Eye (tissue), 1 donor: ENCODE data around the gene RNASE8.

Experiments
- DNase-seq: peaks from one replicate; pipeline ENCODE4 v3.0.0-alpha.2; 2015

Gene RNASE8

DNA sequence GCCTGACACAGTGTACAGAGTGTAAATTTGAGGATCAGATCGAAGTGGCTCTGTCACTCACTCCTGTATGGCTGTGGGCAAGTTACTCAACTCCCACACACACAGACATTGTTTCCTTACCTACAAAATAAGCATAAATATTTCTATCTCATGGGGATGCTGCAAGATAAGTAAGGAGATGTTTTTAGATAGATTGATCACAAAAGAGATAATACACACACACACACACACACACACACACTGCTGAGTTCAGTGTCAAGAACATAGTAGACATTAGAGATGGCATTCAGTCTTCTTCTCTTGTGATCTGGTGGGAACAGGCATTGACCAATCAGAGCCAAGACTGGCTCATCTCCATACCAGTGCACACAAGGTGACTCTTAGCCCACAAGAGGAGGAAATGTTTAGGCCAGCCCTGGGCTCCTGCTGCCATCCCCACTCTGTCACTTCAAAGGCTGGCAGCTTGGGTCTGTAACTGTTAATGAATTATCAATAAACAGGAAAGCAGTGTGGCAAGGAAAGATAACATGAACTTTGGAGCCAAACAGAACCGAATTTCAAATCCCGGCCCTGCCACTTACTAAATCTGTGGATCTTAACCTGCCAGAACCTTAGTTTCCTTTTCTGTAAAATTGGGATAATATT is 3.4 kb upstream of the RNASE8 start:
- no peak for DNase-seq

DNA sequence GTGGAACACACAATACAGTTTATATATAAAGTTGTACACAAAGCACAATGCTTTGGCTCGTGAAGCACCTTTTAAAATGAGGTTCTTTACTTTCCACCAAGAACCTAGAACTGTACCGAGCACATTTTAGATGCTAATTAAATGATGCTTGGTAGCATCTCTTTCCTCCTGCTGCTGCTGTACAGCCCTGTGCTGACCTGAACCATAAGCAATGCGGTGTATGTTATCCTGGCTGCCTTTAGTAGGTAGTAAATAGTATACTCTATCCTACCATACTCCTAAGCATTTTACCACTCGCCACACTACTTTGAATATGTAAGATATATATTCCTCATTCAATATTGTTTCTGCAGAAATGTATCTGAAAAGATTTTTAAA is 2.9 kb upstream of the RNASE8 start:
- no peak for DNase-seq

DNA sequence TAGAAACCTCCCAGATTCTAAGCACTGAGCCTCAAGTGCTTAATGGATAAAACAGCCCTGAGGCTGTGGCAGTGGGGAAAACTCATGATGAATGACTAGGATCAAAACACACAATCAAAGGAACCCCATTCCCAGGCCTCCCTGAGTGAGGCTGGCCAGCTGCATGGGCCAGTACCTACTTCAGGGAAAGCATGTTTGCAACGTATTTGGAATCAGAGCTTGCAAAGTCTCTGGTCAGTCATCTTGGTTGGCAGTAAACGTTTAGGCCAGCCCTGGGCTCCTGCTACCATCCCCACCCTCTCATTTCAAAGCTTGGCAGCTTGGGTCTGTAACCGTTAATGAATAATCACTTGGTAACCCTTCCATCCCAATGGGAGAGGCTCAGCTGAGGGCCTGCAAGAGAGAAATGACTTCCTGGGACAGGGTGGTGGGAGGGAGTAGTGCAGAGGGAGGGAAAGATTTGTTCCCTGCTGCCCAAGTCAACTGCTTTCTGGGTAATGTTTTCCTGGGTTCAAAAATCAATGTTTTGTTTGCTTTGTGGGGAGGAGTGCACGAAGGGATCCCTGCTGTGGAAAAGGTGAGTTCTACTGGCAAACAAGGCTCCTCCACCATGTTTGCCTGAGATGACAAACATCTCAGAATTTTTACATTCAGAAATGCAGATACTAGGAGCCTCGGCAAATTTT is 2.0 kb upstream of the RNASE8 start:
- no peak for DNase-seq

DNA sequence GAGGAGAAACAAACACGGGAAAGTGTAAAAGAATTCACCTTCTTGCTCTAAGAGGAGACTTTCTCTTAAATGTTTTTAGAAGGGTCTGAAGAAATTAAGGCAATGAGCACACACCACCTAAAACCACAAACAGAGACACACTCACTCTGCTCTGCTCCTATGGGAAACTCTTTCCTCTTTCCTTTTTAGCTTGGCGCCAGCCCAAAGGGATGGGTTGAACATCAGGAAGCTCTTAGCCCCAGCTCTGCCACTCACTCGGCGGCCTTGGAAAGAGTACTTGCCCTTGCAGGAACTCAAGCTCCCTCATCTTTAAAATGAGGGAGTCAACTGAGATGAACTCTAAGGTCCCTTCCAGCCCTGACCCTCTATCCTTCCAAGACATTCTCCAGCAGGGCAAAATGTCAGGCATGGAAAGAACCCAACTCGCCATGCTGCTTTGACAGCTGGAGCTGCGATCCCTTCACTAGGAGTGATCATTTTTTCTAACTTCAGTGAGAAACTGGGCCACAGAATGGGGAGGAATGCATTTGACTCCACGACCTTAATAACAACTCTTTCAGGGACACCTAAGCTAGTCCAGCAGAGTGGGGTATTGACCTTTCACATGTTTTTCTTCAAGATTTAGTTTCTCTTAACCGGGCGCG is 980 bp upstream of the RNASE8 start:
- no peak for DNase-seq

DNA sequence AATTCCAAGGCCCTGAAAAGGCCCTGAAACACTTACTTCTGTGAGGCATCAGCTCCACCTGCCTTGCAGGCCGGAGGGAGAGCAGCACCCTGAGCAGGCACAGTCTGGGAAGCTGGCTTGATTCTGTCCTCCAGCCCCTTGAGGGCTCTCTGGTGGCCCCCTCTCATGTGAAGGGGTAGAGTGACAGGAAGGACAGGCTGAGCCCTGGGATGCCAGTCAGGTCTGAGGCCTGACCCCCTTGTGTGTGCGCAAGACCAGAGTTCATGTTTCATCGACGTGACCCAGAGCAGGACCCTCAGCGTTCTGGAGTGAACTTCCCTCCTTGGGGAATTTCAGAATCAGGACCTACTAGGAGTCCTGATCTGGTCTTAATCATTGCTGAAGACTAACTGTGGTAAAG is 1.3 kb downstream of the RNASE8 start:
- no peak for DNase-seq

DNA sequence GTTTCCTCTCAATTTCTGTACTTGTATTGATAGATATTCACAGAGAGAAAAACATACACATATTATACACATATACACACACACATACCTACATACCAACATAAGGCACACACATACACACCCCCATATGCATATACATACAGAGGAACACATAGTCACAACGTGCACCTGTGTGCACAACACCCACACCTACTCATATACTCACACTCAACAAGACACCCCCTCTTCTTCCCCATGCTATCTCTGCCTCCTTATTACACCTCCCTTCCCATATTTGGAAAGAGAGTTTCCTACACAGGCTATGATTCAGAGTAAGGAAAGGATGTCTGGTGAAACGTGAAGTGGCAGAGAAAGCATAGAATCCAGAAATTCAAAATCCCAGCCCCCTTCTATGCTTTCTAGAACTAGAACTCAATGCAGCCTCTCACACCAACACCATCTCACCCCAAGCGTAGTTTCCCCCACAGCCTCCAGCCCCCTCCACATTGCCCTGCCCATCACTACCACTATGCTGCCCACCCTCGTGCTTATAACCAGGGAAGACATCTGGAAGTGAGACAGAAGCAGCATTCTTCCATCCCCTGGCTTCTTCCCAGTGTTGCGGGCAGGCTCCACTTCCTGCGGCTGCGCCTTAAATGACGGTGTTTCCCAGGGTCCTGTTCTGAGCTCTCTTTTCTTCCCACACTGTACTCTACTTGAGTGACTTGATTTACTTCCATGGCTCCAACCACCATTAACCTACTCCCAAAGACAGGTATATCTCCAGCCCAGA is 2.4 kb downstream of the RNASE8 start:
- no peak for DNase-seq

DNA sequence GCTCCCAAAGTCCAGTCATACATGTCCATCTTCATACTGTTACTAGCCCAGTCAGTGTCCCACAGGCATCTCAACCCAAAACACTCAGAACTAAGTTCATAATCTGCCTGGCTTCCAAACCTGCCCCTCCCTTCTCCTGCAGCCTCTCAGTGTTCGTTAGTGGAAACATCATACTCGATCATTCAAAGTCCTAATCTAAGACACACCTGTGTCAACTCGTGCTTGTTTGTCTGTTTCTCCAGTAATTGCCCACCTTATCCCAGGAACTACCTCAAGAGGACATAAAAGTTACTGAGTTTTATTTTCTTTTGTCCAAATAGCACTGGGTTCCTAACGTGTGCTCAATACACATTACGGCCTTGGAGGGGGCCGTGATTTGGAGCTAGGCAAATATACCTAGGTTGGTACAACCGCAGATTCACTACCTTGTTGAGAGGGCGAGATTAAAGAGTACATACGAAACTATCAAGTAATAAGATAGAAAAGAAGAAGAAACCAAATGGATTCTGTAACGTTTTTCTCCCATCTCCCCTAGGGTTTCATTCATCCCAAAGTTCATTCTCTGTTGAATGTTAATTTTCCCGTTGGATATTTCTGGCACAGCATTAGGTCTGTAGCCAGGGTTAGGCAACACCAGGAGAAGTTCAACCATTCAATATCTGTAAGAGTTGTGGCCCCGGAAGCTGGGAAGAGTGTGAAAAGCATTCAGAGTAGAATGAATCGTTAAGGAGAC is 3.2 kb downstream of the RNASE8 start:
- DNase-seq = no peak

DNA sequence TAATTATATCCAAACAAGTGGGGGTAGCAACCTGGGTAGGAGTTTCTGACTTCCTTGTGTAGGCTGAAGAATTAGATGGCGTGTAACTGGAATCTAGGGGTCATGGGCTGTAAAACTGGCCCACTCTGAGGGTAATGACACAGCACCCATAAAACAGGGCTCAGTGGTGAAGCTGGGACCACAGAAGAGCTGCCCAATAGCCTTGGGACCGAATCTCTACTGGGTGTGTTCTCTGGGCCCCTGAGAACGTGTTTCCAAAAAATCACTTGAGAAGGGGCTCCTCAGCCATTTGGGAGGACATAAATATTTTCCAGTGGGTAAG is 3.7 kb downstream of the RNASE8 start:
- no peak for DNase-seq

DNA sequence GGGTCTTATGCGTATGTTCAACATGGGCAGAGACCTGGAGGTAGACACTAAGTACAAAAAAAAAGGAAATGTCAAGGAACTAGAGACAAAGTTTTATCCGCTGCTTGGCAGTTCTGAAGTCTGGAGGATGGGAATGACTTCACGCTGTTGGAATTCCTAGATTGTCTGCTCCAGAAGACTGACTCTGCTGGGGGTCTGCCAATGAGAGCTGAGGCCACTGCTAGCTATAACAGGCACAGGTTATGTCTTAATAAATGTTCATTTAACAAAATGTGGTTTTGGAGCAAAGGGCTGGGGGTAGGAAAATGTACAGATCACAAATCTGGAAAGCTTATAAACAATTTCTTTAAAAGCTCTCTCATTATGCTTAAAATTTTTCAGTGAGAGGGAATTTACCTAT is 5.9 kb downstream of the RNASE8 start:
- peak; percentile 37 for DNase-seq

DNA sequence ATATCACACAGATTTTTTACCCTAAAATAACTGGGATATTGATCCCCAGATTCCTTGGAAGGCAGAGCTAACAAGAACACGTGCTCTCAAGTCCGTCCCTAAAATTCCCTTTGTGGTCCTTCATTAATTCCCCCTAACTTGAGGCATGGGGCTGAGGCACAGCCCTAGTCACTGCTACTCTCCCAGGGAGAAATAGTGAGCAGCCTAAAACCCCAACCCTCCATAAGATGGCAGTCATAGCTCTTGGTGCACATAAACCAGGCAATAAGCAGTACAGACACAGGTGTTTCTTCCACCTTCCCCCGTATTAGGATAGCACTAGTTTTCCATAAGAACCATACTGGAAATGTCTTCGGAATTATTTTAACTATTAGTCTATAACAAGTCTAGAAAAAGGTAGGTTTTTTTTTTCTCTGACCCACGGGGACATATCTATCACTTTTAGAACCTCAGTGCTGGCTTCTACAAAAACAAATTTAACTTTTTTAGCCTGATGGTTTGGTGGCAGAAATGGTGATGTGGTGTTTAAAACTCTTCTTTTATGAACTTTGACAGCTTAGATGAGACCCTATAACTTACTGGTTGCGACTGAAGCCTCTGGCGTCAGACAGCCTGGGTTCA is 9.4 kb downstream of the RNASE8 start:
- DNase-seq = no peak

DNA sequence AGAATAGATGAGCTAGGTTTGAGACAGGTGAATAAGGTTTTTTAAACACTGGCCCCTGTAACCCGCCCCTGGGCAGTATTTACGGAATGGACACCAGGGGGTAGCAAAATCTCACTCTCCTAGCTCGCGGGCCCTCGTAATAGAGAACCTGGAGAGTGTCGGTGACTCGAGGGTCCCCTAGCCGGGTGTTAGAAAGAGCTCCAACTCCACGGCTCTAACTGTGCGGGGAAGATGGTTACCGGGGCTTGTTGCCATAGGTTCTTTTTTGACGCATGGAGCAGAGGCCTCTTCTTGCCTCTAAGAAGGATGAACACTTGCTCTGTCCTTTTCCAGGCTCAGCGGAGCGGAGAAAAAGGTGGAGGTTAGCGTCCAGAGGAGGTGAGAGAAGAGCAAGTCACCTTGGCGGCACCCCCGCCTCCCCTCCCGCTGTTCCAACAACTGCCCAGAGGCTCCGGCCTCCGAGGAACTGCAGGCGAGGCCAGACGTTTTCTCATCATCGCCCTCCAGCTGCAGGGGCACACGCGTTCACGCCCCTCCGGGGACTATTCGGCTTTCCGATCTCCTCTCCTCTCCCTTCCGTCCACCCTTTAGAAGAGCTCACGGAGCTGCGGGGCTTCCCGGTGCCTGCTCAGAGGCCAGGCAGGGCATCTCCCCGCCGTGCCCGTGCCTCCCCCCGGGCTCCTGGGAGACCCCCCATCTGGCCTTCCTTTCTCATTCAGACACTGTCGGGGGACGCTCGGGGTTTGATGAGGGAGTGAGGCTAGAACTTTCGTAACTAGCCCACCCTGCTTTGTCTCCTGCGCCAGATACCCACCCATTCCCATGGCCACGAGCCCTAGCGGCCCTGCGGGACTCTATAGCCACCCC is 11.1 kb downstream of the RNASE8 start:
- peak; percentile 90 for DNase-seq

DNA sequence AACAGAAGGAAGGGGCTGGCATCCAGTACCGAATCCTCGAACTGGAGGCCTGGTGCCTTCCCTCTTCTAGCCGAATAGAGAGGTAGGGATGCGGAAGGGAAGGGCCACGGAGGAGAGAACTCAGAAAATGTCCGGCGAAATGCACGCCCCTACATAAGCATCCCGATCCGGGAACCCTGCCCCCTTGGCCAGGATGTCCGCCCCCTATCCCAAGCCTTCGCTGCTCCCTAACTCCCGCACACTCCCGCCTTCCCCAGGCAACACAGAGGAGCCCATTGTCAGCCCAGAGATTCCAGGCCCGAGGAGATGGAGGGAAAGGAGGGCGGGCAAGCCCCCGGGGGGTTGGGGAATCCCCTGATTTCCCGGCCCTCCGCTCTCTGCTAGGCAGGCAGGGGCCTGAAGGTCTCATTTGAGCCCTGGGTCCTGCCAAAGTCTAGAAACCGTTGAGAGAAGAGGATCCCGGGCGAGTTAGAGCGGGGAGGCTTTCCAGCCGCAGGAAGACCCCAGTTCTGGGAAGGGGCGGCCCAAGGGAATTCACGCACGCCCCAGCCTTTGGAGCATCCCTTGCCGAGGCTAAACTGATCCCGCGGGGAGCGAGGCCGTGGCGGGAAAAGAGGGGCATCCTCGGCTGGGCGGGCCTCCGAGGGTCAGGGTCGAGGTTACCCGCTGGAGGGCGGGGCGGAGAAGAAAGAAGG is 11.9 kb downstream of the RNASE8 start:
- DNase-seq = peak; percentile 89

DNA sequence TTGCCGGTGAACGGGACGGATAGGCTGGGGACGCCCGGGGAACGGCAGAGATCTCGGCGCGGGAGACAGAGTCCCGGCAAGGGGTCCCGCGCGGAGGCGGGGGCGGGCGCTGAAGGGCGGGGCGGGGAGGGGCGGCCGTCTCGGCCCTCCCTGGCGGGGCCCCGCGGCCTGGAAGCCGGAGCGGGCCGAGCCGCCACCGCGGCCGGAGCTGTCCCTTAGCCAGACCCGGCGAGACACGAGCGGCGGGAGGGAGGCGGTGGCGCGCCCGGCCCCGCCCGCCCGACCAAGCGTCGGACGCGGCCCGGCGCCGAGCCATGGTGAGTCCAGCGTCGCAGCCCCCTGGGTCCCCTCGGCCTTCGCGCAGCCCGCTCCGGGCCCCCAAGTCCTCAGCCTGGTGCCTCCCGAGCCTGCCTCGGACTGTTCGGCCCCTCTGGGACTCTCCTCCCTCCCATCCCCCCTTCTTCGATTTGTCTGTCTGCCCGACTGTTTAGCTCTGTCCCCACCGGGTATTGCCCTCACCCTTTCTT is 12.5 kb downstream of the RNASE8 start, which contains the start of gene ARHGEF40:
Gene ARHGEF40, plus strand, starts transcription at position 222 of the 527 bp plus-strand sequence. Its CDS starts 93 bp downstream, at position 315.
- DNase-seq = peak; percentile 90

DNA sequence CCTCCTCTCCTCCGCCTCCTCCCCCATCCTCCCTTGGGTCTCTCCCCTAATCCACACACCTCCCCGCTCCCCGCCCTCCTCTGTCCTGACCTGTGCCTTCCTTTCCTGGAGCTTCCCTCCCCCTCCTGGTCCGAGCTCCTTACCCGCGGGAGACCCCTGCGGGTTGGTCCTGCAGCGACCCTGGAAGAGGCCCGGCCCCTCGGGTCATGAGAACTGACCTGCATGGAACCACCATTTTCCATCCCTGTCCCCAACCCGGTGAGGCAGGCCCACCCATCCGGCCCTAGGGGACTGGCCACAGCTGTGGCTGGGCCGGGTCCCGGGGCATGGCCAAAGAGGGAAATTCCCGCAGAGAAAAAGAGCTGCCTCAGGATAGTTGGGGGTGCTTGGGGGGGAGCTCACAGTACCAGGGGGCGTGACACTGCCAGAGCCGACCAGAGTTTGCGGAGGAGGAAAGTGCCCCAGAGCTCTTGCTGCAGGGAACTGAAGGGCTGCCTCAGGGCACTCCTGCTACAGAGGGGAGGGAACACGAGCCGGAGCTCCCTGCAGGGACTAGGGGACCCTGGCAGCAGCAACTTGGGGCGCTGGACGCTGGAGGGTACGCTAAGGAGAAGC is 13.1 kb downstream of the RNASE8 start:
- peak; percentile 86 for DNase-seq

DNA sequence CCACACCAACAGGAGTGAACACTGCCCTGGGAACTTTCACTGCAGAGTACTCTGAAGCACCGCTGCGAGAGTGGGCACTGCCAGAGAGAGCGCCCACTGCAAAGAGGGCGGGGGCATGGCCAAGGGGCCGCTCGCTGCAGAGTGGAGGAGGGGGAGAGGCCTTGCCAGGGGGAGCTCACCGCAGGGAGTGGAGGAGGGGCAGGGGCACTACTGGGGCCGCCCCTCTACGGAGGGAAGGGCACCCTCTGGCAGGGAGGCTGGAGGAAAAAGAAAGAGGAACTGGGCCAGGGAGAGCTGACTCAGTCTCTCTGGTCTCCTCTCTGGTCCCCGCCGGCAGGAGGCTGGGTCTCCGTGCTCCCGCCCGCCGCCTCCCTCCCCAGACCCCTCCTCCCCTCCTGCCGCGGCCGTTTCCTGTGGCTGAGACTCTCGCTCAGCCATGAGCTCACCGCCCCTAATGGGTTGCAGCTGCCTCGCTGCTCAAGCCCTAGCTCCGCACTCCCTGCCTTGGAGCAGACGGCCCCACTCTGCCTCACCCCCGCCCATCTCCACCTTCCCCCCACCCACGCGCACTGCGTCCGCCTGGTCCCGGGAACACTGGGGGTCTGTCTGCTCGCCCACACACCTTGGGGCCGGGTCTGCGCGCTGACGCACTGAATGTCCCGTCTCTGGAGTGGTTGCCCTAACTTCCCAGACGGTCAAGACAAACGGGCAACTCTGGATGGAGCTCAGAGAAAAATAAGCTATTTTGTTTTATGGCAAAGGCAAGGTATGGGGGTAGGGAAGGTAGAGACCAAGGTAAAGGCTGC is 13.8 kb downstream of the RNASE8 start:
- DNase-seq = peak; percentile 96

DNA sequence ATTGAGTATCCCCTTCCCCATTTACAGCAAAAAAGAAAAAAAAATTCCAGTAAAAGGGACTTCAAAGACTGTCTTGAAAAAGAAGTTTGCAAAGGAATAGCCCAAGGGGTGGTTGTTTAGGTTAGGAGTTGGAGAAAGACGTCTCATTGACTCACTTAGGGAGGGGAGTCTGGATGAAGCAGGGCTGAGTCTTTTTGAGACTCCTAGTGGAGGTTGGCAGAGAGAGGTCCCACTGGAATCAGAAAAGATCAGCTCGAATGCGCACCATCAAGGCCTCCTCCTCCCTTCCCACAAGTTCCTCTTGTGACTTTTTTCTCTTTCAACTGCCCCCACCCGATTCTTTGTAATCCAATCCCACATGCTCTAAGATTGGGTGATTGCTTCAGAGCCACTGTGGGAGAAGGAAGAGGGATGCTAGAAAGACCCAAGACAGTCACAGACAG is 14.4 kb downstream of the RNASE8 start:
- peak; percentile 75 for DNase-seq

DNA sequence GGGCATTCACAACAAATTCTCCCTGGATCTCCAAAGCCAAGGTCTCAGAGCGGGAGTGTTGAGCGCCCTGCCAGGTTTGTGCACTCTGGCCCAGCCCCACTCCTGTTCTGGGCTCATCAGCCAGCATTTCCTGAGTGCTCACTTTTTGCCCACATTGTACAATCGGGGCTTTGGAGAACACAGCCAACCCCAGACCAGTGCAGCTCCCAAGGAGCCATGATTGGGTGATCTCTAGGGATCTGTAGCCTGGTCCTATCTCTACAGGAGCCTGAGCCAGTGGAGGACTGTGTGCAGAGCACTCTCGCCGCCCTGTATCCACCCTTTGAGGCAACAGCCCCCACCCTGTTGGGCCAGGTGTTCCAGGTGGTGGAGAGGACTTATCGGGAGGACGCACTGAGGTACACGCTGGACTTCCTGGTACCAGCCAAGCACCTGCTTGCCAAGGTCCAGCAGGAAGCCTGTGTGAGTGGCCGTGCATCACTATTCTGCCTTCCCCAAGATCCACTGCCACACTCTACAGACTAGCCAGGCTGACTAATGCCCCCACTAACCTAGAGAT is 15.2 kb downstream of the RNASE8 start:
- no peak for DNase-seq

DNA sequence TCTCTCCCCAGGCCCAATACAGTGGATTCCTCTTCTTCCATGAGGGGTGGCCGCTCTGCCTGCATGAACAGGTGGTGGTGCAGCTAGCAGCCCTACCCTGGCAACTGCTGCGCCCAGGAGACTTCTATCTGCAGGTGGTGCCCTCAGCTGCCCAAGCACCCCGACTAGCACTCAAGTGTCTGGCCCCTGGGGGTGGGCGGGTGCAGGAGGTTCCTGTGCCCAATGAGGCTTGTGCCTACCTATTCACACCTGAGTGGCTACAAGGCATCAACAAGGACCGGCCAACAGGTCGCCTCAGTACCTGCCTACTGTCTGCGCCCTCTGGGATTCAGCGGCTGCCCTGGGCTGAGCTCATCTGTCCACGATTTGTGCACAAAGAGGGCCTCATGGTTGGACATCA is 16.3 kb downstream of the RNASE8 start:
- no peak for DNase-seq
